Natural killer cell treated with Interleukin-12 subunit alpha and Interleukin-12 subunit beta and Interleukin-15 and Interleukin-18, amount 100 ng/mL, for 72 hours (primary cell): ENCODE data around the gene IFNL2. TPM values are rescaled to one million over a fixed set of nuclear protein-coding genes. Genes with fewer than 3 reads are reported as not detected.
"Not testable (repeated sequence)": the region's sequence is repeated elsewhere in the genome, so short reads cannot be mapped to it uniquely, and the experiment has no call there.

Experiments used
- ATAC-seq, 2 donors: fragments of 150-1000 bp; cut with Tn5 transposase in 1 of 2; sonication (Bioruptor Pico), chemical (Tn5 transposase) in 1 of 2; 2 replicates each; pipeline ENCODE4 v1.10.0; 2021
- DNase-seq: peaks from one replicate; pipeline ENCODE4 v3.0.0; 2022; ENCODE audit warnings: low spot score
- H3K27ac Mint-ChIP-seq, 2 donors: 1 replicate in 1 of 2; 2 replicates in 1 of 2; pipeline ENCODE4 v1.8.0; 2022; ENCODE audit warnings: mixed read lengths in 2 of 2, mild to moderate bottlenecking in 1 of 2, moderate library complexity in 1 of 2
- H3K27me3 Mint-ChIP-seq, 2 donors: 1 replicate in 1 of 2; 2 replicates in 1 of 2; pipeline ENCODE4 v1.8.0; 2022; ENCODE audit warnings: mixed read lengths in 2 of 2
- H3K36me3 Mint-ChIP-seq: one replicate; pipeline ENCODE4 v1.8.0; 2022; ENCODE audit warnings: mixed read lengths
- H3K4me1 Mint-ChIP-seq, 2 donors: 1 replicate in 1 of 2; 2 replicates in 1 of 2; pipeline ENCODE4 v1.8.0; 2022; ENCODE audit warnings: low read depth in 2 of 2, mixed read lengths in 2 of 2, mild to moderate bottlenecking in 1 of 2
- H3K4me3 Mint-ChIP-seq: one replicate; pipeline ENCODE4 v1.8.0; 2022; ENCODE audit warnings: mixed read lengths
- H3K9me3 Mint-ChIP-seq: 2 replicates; pipeline ENCODE4 v1.8.0; 2022; ENCODE audit warnings: mixed read lengths
- total RNA-seq, 2 donors: library from RNA; stranded (reverse); gene quantifications; one replicate each; pipeline ENCODE4 v1.2.3, GENCODE V29; 2022

IFNL2 gene
- total RNA-seq, 2 donors from 2014 or later, result not detected

GRCh38 chr19:39308531-39309304 is 40.5 kb downstream of the IFNL2 start:
- no peak for DNase-seq
- H3K27me3 Mint-ChIP-seq, result no peaks in the 10 kb centered on the region
- ATAC-seq, result no peak
- H3K4me3 Mint-ChIP-seq, result no peak overlapping the region
- no peaks in the 10 kb centered on the region for H3K9me3 Mint-ChIP-seq
- peak overlapping the region in 1 of 2 donors; percentile 33 for H3K27ac Mint-ChIP-seq
- H3K4me1 Mint-ChIP-seq, result peaks cover 29 to 33% of the 10 kb centered on the region in 2 donors
- H3K36me3 Mint-ChIP-seq, result no peaks in the 10 kb centered on the region

- not testable (repeated sequence) for ATAC-seq, H3K36me3 Mint-ChIP-seq, H3K27ac Mint-ChIP-seq, H3K4me3 Mint-ChIP-seq, DNase-seq, H3K27me3 Mint-ChIP-seq, H3K9me3 Mint-ChIP-seq
- peaks cover 29 to 31% of the 10 kb centered on the region in 2 donors for H3K4me1 Mint-ChIP-seq
These were observed 41.1 kb downstream of the IFNL2 start for GRCh38 chr19:39309305-39309670.

- no peaks in the 10 kb centered on the region for H3K9me3 Mint-ChIP-seq
- no peaks in the 10 kb centered on the region for H3K27me3 Mint-ChIP-seq
- H3K4me1 Mint-ChIP-seq, result peaks cover 29% of the 10 kb centered on the region in 2 donors
- no peak for DNase-seq
- no peak overlapping the region for H3K27ac Mint-ChIP-seq
- H3K36me3 Mint-ChIP-seq, result no peaks in the 10 kb centered on the region
- no peak overlapping the region for H3K4me3 Mint-ChIP-seq
- no peak for ATAC-seq
These were observed 42.5 kb downstream of the IFNL2 start for GRCh38 chr19:39310558-39311311.

- Mint-ChIP-seq H3K4me3 (no peak overlapping the region), H3K9me3 (no peaks in the 10 kb centered on the region), H3K4me1 (peaks cover 26% of the 10 kb centered on the region in 2 donors), H3K27me3 (no peaks in the 10 kb centered on the region), H3K27ac (no peak overlapping the region), H3K36me3 (no peaks in the 10 kb centered on the region)
- ATAC-seq, result no peak
- no peak for DNase-seq
These were observed 46.0 kb downstream of the IFNL2 start for GRCh38 chr19:39314016-39314728.

GRCh38 chr19:39315933-39316332 is 47.7 kb downstream of the IFNL2 start:
- H3K4me1 Mint-ChIP-seq, result peaks cover 18% of the 10 kb centered on the region in 2 donors
- no peak for DNase-seq
- no peaks in the 10 kb centered on the region for H3K36me3 Mint-ChIP-seq
- no peaks in the 10 kb centered on the region for H3K9me3 Mint-ChIP-seq
- no peak for ATAC-seq
- H3K27me3 Mint-ChIP-seq, result no peaks in the 10 kb centered on the region
- H3K27ac Mint-ChIP-seq, result no peak overlapping the region
- H3K4me3 Mint-ChIP-seq, result no peak overlapping the region

- DNase-seq, result no peak
- Mint-ChIP-seq H3K9me3 (no peaks in the 10 kb centered on the region), H3K36me3 (no peaks in the 10 kb centered on the region), H3K27ac (no peak overlapping the region), H3K4me1 (peaks cover 19 to 26% of the 10 kb centered on the region in 2 donors), H3K27me3 (no peaks in the 10 kb centered on the region), H3K4me3 (no peak overlapping the region)
- ATAC-seq, result no peak
These were observed 48.6 kb downstream of the IFNL2 start for GRCh38 chr19:39316627-39317321.

- Mint-ChIP-seq H3K9me3 (no peaks in the 10 kb centered on the region), H3K27ac (no peak overlapping the region), H3K36me3 (no peaks in the 10 kb centered on the region), H3K4me1 (peaks cover 22 to 27% of the 10 kb centered on the region in 2 donors), H3K27me3 (no peaks in the 10 kb centered on the region), H3K4me3 (no peak overlapping the region)
- DNase-seq, result no peak
- no peak for ATAC-seq
These were observed 49.3 kb downstream of the IFNL2 start for GRCh38 chr19:39317476-39317875.

GRCh38 chr19:39318071-39318470 is 49.9 kb downstream of the IFNL2 start:
- Mint-ChIP-seq H3K27me3 (no peaks in the 10 kb centered on the region), H3K4me3 (no peak overlapping the region), H3K36me3 (no peaks in the 10 kb centered on the region), H3K9me3 (no peaks in the 10 kb centered on the region), H3K27ac (no peak overlapping the region), H3K4me1 (peaks cover 26 to 29% of the 10 kb centered on the region in 2 donors)
- DNase-seq (no peak), ATAC-seq (no peak)

GRCh38 chr19:39318690-39319089 is 50.5 kb downstream of the IFNL2 start:
- H3K36me3 Mint-ChIP-seq, result no peaks in the 10 kb centered on the region
- no peak overlapping the region for H3K27ac Mint-ChIP-seq
- ATAC-seq (no peak), DNase-seq (no peak)
- peaks cover 28 to 29% of the 10 kb centered on the region in 2 donors for H3K4me1 Mint-ChIP-seq
- H3K4me3 Mint-ChIP-seq, result peak overlapping the region; percentile 47
- no peaks in the 10 kb centered on the region for H3K9me3 Mint-ChIP-seq
- no peaks in the 10 kb centered on the region for H3K27me3 Mint-ChIP-seq

- Mint-ChIP-seq H3K27me3 (no peaks in the 10 kb centered on the region), H3K9me3 (no peaks in the 10 kb centered on the region), H3K4me1 (peaks cover 28 to 33% of the 10 kb centered on the region in 2 donors), H3K27ac (peak overlapping the region in 1 of 2 donors; percentile 9), H3K36me3 (no peaks in the 10 kb centered on the region), H3K4me3 (peak overlapping the region; percentile 47)
- no peak for ATAC-seq
- DNase-seq, result no peak
These were observed 51.1 kb downstream of the IFNL2 start for GRCh38 chr19:39319098-39319891.
